GM21786 (cell line): ENCODE data around the gene TSHZ1.

Experiments used
- ATAC-seq: cut with Tn5 transposase; IDR thresholded peaks from one replicate; pipeline ENCODE4 v1.9.1; 2021; ENCODE audit not compliant: unreplicated experiment

Gene TSHZ1

GRCh38 chr18:75338631-75339030 is 128.0 kb downstream of the TSHZ1 start:
- no peak for ATAC-seq
